ENCODE data around the gene SIRT3.
"Not testable (repeated sequence)": the region's sequence is repeated elsewhere in the genome, so short reads cannot be mapped to it uniquely, and the experiment has no call there.

The SIRT3 gene

DNA sequence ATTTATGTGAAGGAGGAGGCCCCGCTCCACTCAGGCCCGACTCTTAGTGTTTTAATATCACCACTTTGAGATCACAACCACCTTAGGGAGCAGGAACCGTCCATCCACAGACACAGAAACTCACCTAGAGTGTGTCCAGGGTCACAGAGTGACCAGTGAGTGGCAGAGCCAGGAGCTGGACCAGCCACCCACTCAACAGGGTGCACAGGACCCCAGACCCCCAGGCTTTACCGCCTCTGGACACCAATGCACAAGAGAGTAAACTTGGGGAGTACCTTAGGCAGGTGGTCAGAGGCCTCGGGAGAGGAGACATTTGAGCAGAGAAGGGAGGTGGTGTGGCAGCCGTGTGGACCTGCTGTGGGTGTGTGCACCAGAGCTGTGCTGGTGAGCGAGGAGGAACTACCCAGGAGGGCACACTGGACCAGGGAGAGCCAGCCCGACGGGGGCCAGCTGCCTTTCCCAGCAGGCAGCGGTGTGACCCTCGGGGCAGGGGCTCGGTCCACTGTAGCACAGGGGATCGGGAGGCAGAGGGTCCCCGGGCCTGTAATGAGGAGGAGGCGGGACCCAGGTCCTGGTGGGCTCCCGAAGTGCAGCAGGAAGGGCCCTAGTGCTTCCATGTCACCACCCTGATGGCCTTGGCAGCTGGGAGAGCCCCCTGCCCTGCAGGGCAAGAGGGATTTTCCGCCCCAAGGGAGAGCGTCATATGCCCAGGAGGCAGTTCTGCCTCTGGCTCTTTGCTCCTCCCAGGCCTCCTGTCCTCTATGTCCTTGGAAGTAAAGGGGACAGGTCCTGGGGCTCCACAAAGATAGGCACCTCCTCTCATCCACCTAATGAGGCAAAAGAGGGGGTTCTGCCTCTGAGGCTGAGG, 34.5 kb upstream of the SIRT3 start:
- DNase-seq: no peak

DNA sequence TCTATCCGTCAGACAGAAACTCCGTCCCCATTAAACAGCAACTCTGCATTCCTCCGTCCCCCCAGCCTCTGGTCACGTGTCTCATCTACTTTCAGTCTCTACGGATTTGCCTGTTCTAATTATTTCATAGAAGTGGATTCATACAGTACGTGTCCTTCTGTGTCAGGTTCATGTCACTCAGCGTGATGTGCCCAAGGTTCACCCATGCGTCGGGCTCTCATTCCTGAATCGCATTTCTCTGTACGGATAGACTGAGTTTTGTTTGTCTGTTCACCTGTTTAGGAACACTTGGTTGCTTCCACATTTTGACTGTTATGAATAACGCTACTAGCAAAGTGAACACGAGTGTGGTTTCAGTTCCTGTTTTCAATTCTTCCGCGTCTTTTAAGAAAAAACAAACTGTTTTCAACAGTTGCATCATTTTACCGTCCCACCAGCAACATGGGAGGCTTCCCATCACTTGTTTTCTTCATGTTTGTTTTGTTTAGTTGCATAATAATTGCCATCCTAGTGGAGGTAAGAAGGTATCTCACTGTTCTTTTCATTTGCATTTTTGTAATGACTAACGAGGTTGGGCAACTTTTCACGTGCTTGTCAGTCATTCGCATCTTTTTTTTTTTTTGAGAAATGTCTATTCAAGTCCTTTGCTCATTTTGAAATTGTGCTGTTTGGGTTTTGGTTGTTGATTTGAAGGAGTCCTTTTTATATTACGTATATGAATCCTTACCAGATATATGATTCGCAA, 33.2 kb upstream of the SIRT3 start:
- DNase-seq: no peak

DNA sequence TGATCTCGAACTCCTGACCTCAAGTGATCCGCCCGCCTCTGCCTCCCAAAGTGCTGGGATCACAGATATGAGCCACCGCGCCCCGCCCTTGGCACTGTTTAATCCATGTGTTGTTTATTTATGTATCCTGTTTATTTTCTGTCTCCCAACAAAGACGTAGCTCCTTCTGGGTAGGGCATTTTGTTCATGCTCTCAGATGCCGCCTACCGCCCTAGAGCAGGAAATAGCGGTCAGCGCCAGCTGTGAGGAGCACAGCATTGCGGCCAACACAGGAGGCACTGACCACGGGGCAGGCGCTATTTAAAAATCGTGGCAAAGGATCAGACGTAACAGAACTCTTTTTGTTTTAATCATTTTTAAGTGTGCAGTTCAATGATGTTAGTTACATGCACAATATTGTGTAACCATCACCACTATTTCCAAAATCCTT, 32.6 kb upstream of the SIRT3 start:
- DNase-seq: not testable (repeated sequence)

DNA sequence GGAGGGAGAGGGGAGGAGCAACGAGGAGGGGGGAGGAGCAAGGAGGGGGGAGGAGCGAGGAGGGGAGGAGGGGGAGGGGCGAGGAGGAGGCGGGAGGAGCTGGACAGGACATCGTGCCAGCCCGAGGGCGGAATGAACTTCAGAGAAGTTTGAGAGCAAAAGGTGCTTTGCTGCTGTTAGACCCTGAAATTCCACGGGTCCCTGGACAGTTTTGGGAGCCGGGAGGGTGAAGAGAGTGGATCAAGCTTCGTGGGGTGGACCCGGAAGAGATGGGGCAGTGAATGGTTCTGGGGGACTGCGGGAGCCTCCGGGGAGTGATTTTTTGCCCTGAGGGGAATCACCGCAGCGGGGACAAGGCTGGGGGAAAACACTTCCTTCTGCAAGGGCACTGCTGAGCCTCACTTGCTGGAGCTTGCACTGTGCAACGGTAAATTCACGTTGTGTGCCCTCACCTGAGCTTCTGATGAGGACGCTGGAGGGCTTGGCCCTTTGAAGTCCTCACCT, 31.4 kb upstream of the SIRT3 start:
- DNase-seq: no peak

- DNase-seq: no peak
Measured at GRCh38 chr11:266676-267439, 30.7 kb upstream of the SIRT3 start.

DNA sequence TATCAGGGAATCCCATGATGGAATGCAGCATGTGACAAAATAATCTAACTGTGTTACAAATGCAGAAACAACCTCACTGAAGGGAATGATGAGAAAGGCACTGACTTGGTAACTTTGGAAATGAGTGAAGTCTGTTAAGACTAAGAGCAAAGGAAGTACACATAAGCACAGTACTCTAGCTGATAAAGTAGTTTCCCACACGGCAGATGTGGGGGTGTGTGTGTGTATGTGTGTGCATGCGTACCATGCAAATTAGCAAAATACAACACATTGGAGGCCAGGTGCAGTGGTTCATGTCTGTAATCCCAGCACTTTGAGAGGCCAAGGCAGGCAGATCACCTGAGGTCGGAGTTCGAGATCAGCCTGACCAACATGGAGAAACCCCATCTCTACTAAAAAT, 25.5 kb upstream of the SIRT3 start:
- no peak for DNase-seq

DNA sequence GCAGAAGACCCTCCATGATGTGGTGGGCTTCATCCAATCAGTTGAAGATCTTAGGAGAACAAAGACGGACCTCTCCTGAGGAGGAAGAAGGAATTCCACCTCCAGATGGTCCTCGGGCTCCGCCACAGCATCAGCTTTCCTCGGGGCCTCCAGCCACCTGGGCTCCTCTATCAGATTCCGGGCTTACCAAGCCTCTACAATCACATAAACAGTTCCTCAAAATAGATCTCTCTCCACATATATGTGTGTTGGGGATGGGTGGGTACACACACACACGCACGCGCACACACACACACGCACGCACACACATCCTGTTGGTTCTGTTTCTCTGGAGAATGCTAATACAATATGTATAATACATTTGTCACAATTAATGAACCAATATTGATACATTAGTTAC, 23.3 kb upstream of the SIRT3 start:
- DNase-seq: no peak

DNA sequence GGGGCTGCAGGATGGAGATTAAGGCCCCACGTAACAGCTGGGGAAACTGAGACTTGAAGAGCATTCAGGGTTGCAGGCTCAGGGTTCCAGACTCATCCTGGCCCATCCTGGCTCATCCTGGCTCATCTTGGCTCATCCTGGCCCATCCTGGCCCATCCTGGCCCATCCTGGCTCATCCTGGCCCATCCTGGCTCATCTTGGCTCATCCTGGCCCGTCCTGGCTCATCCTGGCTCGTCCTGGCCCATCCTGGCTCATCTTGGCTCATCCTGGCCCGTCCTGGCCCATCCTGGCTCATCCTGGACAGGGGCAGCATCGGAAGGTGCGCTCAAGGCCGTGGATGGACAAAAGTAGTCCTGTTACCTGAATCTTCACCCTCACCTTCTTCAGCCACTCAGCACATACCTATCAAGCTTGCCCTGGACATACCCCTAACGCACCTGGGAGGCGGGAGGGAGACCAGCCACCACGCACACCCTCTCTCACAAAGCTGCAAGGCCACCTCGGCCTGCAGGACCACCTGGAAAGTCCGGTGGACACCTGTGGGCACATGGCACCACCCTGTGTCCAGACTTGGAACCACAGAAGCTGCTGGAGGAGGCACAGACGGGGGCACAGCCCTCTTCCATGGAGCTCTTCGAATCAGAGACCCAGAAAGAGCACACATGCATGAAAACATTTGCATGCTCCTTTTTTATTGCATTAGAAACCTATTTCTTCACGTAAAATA, 21.8 kb upstream of the SIRT3 start:
- no peak for DNase-seq

- no peak for DNase-seq
Measured at GRCh38 chr11:256952-257737, 21.0 kb upstream of the SIRT3 start.

DNA sequence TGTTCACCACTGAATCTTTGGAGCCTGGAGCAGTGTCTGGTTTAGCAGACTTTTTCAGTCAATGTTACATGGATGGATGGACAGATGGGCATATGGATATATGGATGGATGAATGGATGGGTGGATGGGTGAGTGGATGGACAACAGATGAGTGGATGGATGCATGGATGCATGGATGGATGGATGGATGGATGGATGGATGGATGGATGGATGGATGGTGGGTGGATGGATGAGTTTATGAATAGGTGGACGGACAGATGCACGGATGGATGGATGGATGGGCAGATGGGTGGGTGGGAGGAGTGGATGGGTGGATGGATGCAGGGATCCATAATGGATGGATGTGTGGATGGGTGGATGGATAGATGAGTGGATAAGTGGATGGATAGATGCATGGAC, 19.7 kb upstream of the SIRT3 start:
- DNase-seq: no peak

DNA sequence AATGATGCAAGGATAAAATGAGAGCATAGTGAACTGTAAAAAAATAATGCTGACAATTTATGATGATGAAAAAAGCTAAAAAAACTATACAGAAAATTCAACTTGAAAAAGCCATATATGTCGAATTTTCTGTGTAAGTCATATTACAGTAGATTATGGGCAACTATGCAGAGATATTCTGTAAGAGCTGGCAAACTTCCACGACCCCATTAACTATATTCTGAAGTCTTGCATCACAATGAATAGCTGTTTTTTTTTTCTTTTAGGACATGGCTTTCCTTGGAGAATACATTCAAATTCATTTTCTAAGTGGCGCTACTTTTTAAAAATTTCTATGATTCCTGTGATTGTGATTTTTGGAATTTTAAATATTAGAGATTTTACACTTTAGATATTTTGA, 19.0 kb upstream of the SIRT3 start:
- DNase-seq: peak; percentile 56

DNA sequence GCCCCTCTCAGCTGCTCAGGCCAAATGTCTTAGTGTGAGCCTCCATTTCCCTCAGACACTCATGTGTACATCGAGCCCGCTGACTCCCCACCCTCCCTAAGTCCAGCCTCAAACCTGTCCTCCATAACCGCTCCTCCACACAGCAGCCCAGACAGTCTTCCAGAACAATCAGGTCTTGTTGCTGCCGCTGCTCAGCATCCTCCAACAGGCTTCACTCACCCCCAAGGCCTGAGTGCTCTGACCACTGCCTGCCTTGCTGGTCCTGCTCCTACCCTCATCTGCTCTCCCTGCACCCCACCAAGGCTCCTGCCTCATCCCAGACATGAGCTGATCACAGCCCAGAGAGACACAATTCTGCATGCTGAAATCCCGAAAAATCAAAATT, 17.7 kb upstream of the SIRT3 start:
- DNase-seq: no peak

DNA sequence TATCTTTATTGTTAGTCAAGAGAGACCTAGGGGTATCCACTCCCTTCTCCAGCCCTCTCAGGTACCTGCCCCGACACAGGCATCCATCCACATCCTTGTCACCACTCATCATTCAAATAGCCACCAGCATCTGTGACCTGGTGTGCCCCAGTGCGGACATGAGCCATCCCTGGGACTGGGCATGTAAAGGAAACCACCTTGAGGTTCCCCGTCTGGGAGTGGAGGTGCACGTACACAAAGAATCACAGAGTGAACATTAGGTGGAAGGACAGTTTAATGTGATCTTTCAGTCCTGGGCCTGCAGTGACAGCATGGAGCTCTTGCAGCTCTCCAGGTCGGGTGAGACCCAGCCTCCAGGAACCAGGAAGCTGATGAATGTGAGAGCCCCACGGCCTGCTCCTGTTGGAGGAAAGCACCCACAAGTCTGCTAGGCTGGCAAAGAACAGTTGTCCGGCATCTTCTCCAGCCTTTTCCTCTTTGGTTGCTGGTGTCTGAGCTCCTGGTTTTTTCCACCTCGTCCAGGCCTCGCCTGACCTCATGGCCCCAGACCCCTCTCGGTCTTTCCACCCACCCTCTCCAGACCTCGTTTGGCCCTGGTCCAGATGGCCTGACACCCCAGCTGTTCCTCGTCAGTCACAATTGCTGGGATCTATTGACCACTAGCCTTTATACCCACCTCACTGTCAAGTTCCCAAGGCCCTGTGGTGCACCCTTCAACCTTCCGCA, 17.2 kb upstream of the SIRT3 start:
- DNase-seq: no peak

DNA sequence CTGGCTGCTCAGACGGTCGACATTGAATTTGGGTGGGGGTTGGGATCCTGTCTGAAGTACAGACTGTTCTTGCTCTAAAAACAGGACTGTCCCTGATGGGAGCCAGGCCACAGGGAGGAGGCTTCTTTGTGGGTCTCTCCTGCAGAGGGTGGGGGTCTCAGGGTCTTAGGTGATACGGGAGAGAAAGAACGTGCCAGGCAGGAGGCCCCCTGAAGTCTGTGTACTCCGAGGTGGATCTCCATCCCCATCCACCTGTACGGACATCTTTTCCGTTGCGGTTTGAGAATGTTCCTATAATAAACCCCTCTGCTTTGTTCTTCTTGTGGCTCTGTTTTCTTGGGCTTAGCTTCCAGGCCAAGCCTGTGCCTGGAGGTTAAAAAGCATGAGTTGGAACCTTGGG, 16.5 kb upstream of the SIRT3 start:
- no peak for DNase-seq

DNA sequence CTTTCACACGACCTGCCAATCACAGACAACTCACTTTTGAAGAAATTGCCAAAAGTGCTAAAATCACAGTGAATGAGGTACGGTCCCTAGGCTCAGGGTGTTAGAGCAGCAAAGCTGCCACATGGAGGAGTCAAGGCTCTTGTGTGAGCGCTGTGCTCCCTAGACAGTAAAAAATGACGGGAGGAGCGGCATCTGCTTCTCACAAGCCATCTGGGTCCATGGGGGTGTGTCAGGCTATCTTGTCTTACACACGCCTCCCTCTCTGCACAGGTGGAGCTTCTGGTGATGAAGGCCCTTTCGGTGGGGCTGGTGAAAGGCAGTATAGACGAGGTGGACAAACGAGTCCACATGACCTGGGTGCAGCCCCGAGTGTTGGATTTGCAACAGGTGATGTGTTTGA, 15.4 kb upstream of the SIRT3 start:
- DNase-seq: no peak

DNA sequence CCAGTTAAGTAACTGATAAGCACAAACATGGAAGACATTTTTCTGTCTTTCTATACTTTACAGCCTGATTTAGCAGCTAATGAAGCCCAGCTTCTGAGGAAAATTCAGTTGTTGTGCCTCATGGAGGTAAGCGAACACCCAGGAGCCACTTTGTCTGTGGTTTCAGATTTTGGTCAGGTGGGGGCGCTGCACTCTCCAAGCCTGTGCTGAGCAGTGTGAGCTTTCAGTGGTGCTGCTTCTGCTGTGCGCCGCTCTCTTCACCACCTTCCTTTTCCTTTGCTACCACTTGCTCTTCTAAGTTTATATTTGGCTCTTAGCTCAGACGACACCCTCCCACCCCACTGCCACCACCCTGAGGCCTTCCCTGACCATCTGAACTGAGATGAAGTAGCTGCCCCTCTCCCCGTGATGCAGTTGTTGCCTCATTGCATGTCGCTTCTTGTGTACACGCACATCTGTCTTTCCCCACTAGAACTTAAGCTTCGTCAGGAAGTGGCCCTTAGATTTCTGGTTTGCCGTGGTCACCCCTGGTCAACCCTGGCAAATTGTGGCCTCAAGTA, 14.7 kb upstream of the SIRT3 start:
- DNase-seq: peak; percentile 38

DNA sequence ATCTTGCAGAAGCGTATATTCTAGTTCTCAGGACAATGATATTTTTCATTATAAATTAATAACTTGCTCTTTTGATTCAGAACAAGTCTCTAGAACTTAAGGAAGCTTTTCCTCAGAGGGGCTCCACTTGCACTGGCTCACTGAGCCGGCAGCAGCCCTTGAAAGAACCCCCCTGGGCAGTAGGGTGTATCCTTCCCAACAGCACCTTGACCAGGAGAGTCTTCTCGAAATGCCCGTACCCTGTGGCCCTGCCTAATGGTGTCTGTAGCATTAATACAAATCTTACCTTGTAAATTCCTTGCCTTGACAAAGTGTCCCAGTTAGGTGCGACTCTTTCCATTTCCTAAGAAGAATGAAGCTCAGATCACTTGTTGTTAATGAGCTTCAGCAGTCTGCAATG, 14.1 kb upstream of the SIRT3 start:
- no peak for DNase-seq

DNA sequence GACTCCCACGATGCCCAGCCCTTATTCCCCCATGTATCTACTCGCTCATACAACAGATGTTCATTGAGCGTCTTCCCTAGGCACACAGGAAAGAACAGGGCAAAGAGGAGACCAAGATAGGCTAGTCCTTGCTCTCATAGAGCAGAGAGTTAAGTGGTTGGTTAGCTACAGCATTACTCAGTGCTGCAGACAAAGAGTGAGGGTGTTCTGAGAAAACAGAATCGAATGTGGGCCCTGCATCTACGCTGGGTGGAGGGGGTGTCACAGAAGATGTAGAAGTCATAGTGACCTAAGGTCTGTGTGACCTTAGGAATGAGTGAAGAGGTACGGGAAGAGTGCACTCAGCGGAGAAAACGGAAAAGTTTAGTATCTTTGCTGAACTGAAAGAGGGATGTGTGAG, 12.9 kb upstream of the SIRT3 start:
- DNase-seq: no peak

- no peak for DNase-seq
Measured at GRCh38 chr11:244376-244775, 8.2 kb upstream of the SIRT3 start.

GRCh38 chr11:241634-242033, 5.5 kb upstream of the SIRT3 start:
- DNase-seq: no peak

- no peak for DNase-seq
Measured at GRCh38 chr11:240315-240714, 4.2 kb upstream of the SIRT3 start.
